ENCODE results near the gene TICRR. TPM values are rescaled to one million over a fixed set of nuclear protein-coding genes. Genes with fewer than 3 reads are reported as not detected.

TICRR gene
- total RNA-seq: 0.28 and 0.92 TPM in 2 replicates

GRCh38 chr15:89575146-89575655, at the start of gene TICRR:
Gene TICRR, plus strand, starts transcription at chr15:89575469. Its CDS starts 118 bp downstream, at chr15:89575587.

GRCh38 chr15:89654847-89655805, 79.9 kb downstream of the TICRR start, which contains the start of gene KIF7:
Gene KIF7, minus strand, starts transcription at chr15:89655467. Its CDS starts 2,537 bp downstream, at chr15:89652930.

Other genes with a start within 250 kb of the TICRR start
- 43.0 and 53.6 TPM in 2 replicates for gene POLG, start 240.6 kb upstream of the TICRR start, total RNA-seq
- gene RHCG, start 78.9 kb upstream of the TICRR start, total RNA-seq: 0.09 and 0.14 TPM in 2 replicates
- 13.1 and 18.7 TPM in 2 replicates for gene KIF7, start 80.0 kb downstream of the TICRR start, total RNA-seq
- gene PLIN1, start 103.9 kb downstream of the TICRR start, total RNA-seq: 0.14 and 0.28 TPM in 2 replicates
- 8.0 and 8.8 TPM in 2 replicates for gene PEX11A, start 115.3 kb downstream of the TICRR start, total RNA-seq
- gene WDR93, start 115.3 kb downstream of the TICRR start, total RNA-seq: under 0.01 and 0.14 TPM in 2 replicates
- 0.09 and 0.28 TPM in 2 replicates for gene MESP1, start 175.8 kb downstream of the TICRR start, total RNA-seq
- gene MESP2, start 200.9 kb downstream of the TICRR start, total RNA-seq: 0.37 and 0.57 TPM in 2 replicates
- 53.2 and 75.0 TPM in 2 replicates for gene ANPEP, start 239.4 kb downstream of the TICRR start, total RNA-seq